ENCODE results near the gene HECW1.

DNA sequence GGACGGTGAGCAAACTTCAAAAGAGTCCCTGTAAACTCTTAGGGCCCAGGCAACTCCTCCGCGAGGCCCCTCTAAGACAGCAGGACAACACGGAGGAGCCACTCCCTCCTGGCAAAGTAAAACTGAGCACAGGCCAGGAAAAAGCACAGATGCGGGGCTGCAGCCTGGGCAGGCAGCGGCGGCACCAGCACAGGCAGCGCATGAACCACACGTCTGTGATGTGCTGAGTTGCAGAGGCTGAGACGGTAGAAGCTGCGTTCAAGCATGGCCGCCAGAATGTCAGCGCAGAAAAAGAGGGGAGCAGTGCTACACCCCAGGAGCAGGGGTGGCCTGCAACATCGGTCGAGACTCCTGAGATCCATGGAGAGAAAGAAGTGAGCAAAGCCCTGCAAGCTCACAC is 424.3 kb downstream of the HECW1 start:
- TF ChIP-seq EZH2 (IDR thresholded peaks at IDR 0.05; ENCODE audit: borderline replicate concordance, insufficient read depth, low read depth, low read length, poor library complexity, severe bottlenecking) (no peak), CTCF (IDR thresholded peaks at IDR 0.05) (no peak)

Measured in B cell (primary cell).